Non-pigmented ciliary epithelial cell (primary cell): ENCODE data around the gene DISP2.

ENCODE experiments used
- DNase-seq: peaks from one replicate; pipeline ENCODE4 v3.0.0-alpha.2; 2010; ENCODE audit warnings: low read depth

DISP2 gene

DNA sequence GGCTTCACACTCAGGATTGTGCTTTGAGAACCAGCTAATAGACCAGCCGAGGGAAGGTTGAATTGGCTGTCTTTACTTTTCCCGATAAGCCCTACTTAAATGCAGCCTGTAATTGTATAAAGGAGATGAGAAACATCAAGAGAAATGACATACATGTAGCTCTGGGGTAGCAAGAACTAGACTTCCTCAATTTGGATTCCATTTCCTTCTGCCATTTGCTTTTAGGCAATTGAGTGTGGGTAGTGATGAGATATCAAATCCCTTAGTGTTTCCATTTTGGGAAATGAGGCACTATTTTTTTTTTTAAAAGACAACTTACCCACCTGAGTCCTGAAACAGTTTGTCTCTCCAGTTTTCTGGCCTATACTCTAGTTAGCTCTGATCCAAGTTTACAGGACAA lies 32.3 kb upstream of the DISP2 start:
- no peak for DNase-seq

DNA sequence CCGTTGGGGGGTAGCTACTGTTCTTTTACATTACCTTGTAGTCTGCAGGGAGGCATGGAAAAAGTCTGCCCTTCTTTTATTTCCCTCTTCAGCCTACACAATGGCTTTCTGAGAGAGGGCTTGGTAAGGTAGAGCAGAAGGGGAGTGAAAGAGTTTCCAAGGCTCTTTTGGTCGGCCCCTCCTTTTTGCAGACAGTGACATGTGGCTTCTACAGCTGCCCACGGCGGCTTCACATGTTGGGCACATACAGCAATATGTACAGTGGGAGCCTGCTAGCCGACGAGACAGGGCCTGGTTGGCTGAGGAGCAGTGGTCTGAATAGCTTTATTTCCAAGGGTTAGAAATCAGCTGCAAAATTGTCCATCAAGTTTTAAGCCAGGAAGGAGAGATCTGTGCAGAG lies 30.6 kb upstream of the DISP2 start:
- DNase-seq: no peak

DNA sequence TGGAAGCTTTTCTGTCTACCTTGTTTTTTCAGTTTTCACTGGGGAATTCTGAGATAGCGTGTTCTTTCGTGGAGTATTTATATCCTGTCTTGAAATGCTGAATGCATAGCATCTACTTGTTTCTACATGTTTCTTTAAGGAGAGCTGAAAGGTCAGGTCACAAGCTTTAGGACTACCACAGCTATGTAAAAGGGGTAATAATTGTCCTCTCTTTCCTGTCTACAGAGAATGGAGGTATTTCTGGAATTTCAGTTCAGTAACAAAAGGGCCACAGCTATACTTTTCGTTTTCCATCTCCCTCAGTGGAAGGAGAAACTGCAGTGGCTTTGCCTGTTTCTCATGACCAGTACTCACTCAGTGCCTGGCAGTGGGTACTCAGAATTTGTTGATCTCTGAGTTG lies 29.8 kb upstream of the DISP2 start:
- DNase-seq: no peak

DNA sequence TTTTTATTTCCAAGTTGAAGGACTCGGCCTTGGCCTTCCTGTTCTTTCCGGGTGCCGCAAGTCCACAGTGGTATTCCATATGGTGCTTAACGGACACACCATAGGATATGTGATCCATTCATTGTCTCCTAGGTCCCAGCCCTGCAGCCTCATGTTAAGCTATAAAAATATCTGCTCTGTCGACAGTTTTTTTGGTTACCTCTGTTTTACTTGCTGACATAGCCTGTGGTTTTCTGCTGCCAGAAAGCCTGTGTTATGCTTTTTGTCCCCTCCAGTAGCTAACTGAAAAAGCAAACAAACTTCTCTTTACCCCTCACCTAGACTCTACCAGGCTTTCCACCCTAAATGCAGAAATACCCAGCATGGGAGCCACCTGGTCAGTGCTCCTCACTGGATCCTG lies 29.3 kb upstream of the DISP2 start:
- no peak for DNase-seq

DNA sequence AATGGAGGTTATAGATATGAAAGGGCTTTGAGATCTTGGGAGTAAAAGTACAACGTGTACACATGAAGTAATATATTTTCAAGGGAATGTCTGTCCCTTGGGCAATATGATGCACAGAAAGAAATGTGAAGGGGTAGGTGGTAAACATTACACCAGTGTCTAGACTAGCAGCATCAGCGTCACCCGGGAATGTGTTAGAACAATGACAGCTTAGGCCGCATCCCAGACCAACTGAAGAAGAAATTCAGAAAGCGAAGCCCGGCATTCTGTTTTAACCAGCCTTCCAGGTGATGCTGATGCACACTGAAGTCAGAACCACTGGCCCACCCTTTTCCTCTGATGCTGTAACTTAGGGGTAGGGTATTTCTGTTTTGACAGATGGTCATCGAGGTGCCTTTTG lies 28.2 kb upstream of the DISP2 start:
- DNase-seq: no peak

DNA sequence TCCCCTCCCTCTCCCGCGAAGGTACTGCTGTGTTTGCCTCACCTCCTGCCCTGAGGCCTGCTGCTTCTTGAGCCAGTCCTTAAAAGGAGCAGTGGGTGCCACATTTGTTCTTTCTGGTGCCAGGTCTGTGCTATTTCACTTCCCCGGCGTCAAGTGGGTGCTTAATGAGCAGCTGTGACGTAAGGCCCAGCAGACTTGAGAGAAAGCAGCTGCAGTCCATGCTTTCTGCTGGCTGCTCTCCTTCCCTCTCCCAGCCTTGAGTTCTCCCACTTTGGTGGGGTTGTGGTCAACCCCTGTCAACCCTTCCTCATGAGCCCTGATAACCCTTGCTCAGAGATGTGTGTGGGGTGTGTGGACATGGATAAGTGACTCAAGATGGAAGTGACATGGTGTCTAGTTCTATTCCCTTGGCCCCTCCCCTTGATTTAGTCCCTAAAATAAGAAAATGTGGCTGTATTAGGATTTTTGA lies 27.6 kb upstream of the DISP2 start:
- DNase-seq: no peak

DNA sequence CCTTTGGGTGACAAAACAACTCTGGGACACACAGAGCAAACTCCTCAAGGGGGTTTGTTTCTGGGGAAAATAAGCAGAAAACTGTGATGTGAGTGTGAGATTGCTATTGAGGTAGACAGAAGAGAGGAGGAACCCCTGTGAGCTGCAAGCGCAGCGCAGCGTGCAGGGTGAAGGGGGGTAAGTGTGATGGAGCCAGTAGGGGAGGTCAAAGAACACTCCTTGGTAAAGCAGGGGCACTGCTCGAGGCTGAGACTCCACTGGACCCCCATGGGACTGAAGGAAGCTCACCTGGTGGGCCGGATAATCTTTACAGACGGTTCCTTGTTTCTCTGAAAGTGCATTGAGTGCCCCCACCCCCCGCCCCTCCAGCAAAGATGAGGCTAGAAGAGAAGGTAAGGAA lies 27.0 kb upstream of the DISP2 start:
- DNase-seq: no peak

DNA sequence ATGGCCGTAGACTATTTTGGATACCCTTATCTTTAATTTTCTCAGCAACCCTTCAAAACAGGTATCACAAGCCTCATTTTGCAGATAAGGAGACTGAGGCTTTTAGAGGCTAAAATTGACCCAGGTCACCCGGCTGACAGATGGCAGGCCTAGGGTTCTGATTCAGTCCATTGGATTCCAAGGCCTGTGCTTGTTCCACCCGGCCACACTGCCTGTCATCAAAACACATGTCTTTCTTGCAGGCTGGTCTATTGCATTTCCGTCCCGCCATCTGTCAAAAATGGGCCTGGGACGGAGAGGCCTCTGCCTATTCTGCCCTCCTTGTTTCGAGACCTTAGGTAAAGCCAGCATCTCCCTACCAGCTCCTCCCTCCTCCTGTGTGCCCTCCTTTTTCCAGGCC lies 26.4 kb upstream of the DISP2 start:
- no peak for DNase-seq

DNA sequence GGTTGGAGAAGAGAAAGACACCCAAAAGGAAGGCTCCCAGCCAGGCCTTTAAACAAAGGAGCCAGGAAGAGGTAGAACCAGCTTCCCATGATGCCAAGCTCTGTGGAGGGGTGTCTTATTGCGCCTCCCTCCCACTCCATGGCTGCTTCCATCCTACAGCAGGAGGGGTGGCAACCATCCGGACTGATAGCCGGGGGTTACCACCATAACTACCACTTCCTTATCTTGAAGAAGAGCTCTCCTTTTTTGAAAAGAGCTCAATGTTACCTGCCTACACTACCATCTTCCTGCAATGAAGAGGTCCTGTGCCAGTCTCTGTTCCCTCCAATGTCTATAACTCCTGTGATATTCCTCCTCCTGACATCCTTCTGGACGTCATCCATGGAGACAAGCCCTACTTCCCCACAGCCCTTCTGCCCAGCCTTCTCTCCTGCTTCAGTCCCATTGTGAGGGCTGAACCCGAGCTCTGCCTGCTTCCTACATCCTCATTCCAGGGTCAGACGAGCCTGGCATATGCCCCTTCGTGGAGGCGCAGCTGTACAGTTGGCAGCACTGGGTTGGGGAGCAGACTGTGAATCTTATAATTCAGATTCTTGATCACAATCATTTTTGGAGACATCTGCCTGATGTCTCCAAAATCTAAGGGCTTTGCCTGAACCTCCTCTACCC lies 25.8 kb upstream of the DISP2 start:
- no peak for DNase-seq

DNA sequence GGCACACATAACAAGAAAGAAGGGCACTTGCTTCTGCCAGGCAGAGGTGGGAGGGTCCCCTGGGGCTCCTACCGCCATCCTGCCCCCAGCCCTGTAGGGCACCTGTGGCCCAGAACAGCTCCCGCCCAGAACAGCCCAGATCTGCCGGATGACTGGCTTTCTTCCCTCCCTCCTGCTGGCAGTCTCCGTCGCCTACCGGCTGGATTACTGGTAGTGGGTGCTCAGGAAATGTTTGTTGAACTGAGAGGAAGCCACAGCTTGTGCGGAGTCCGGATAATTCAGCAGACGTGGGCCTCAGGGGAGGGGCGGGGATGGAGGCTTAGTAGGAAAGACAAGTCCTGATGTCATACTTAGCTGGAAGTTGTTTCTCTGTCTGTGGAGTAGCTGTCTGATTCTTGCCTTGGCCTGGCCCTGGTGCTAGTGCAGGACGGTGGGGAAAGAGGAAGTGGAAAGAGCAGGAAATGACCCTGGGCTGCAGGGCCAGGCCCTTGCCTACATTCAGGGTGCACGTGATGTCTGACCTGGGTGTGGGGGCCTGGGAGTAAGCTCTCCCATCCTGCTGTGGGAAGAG lies 24.0 kb upstream of the DISP2 start:
- peak; percentile 55 for DNase-seq

DNA sequence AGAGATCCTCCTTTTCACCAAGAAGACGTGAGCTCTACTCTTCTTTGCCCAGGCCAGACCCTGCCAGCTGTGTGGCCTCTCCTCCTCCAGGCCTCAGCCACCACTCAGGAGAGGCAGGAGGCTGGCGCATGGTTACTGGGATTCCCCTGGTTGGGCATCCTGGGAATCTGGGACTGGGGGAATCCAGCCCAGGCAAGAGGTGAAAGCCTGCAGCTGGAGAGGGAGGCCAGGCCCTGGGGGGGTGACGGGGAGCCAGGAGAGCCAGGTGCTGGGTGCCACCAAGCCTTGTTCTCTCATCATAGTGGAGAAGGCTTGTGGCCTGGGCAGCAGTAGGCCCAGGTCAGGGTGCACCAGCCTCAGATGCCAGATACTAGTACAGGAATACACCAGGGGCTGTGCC lies 23.5 kb upstream of the DISP2 start:
- DNase-seq: no peak

DNA sequence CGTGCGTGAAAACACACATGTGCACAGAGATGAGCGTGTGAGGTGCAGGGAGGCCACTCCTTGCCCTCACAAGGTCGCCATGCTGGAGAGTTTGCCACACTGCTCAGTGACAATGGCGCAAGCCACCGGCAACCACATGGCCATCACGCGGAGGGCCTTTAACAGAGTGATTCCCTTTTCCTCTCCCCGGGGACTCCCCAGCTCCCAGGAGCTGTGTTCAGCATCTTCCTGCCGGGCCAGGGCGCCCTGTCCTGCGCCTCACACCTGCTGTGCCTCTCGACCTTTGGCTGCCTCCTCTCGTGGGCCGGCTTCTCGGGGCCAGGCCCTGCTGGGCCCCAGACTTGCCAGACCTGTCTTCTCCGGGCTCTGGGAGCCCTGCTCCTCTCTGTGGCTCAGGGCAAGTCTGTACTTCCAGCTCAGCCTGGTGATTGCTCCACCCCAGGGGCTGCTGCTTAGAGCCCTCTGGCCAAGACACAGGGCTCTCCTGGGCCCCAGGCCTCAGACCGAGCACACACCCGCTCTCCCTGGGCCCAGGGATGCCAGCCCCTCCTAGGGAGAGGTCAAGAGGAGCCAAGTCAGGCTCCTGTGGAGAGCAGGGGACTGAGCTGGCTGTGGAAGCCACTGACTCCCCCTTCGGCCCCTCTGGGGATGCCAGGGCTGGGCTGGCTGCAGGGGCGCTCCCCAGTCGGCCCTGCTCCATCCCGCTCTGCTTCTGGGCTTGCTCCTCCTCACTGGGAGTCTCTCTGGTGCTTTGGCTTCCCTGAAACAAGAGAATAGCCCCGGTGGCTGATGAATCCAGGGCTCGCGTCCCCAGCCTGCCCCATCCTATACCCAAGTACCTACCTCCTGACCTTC lies 22.9 kb upstream of the DISP2 start:
- DNase-seq: no peak

DNA sequence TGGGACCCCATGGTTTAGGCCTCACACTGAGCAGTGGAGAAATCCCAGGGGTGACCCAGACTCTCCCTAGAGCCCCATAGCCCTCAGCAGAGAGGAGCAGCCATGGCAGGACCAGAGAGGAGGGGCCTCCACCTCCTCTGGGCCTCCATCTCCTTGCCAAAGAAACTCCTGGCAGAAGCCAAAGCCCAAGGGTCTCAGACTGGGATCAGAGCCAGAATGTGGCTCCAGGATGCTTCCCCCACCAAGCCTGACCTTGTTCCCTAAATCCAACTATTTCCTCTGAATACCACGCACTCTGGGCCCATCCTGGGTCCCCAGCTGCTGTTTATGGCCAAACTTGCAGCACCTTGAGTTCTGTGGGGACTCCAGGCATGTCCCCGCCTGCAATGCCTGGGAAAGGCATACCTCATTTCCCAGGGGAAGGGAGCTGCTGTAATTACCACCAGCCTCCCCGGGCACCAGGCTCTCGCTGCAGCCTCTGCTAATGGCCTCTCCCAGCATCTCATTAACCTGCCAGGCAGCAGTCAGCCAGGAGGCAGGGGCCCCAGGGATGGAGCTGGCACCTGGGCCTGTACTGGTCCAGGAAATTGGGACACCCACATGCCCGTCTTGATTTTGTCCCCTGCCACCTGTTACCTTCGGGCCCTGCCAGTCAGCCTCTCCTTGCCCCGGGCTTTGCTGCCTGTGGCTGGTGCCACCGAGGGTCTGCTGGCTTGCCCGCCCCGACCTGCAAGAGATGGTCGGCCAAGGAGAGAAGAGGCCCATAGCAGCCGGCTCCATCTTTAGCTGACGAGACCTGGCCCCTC lies 21.9 kb upstream of the DISP2 start:
- DNase-seq: no peak

DNA sequence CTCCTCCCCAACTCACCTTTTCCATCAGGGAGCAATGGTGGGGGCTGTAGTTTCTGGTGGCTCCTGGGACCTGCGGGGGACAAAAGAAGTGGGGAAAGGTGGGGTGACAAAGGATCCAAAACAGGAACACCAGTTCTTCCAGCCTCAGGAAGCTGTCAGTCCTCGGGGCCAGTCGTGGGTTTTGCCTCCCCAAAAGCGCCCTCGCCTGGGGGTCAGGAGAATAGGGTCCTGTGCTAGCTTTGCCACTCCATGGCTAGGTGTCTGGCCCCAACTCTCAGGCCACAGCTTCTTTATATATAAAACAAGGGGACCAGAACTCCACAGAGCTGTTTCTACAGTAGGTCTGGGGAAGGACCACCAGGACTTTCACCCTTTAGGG lies 21.3 kb upstream of the DISP2 start:
- DNase-seq: no peak

DNA sequence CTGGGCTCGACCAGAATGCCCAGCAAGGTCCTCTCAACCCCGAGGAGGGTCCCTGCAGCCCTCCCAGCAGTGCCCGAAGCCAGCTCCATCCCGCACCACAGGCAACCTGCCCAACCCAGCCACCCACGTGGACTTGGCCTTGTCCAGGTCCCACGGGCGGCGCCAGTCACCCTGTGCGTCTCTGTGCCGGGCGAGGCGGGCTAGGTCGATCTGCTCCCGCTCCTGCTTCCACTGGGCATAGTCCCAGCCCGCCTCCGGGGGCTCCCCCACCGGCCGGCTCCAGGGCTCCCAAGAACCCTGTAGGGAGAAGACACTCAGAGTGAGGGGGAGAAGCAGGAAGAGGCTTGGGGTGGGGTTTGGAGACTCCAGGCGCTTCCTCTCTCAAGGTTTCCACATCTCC lies 20.4 kb upstream of the DISP2 start:
- DNase-seq: no peak

DNA sequence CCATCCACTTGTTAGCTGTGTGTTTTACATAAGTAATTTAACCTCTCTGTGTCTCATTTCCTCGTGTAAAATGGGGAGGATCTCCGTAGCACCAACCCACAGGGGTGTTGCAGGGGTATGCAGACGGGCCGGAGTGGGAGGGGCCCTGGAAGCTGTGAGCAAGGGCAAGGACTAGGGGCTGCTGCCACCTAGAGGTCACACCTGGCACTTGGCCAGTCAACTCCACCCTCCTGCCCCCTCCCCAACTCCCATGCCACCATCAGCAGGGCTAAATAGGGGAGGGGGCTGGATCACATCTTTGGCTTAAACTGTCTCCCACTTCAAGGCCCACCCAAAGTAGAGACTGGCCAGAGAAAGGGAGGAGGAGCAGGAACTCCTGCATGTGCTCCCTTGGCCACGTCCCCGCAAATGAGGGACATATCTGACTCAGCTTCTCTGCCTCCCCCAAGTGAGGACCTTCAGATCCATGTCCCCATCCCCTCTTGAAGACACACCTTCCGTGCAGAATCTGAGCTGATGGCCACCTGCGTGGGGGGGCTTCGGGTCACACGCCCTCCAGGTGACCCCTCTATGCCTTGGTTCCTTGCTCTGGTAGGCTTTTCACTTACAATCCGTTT lies 19.9 kb upstream of the DISP2 start:
- no peak for DNase-seq

DNA sequence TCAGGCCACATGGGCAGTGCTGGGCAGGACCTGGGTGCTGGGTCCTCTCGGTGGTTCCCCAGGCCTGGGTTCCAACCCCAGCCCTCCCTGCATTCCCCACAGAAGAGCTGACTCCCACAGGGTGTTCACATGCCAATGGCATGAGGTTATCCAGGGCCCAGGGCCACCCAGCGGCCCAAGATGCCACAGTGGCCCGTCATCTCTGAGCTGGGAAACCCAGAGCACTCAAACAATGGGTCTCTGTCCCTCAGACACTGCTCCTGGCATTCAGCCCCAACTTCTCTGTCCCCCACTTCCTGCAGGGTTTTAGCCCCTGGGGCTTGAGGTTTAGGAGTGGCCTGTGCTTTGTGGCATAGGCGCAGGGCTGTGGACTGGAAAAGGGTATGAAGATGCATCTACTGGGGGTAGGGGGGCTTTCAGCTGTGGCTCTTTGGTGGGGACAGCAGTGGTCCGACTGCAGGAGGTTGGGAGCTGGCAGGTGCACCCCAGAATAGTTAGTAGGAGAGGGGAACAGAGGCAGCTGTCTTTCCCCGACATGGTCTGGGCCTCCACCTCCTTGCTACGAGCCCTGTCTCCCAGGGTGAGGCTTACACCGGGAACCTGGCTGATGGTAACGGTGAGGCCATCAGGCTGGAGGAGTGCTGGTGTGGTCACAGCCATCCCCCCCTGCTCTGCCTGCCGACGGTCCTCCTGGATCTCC lies 18.9 kb upstream of the DISP2 start:
- peak; percentile 68 for DNase-seq

DNA sequence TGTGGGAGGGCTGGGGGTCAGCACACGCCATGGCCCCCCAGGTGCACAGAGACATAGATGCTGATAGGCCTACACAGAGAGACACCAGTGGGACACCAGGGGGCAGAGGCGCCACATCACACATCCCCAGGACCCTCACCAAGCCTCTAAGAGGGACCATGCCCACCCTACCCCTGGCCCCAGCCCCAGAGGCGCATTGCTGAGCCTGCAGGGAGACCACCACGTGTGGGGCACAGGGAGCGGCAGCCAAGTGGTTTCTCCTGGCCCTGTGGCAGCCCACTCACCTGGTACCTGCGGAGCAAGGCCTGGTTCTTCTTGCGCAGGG lies 18.4 kb upstream of the DISP2 start:
- DNase-seq: no peak

DNA sequence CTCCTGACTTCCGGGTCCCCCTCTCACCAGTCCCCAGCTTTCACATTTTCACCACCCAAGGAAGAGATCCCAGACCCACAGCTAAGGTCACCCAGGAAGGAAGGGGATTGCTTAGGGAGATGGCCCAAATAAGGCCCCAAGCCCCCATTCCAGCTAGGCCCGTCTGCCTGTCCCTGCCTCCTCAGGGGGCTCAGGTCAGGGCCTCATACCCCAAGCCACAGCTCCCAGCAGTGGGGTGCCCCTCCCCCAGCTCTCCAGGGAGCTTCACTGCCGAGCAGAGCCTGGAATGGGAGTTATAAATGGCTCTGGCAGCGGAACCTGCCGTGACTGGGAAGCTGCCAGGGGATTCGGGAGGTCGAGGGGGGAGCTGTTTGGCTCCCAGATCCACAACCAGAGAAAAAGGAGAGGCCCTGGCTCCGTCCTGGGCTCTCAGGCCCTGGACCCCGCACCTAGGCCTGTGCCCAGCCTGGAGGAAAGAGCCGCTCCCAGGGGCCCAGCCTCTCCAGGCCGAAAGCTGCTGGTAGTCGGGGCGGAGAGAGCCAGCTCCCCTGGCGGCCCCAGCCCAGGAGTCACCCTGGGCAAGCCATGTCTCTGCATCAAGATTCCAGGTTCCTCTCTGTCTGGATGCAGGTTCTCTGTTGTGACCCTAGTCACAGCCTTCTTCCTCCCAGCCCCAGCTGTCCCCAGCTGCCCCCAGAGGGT lies 17.8 kb upstream of the DISP2 start:
- DNase-seq: no peak

DNA sequence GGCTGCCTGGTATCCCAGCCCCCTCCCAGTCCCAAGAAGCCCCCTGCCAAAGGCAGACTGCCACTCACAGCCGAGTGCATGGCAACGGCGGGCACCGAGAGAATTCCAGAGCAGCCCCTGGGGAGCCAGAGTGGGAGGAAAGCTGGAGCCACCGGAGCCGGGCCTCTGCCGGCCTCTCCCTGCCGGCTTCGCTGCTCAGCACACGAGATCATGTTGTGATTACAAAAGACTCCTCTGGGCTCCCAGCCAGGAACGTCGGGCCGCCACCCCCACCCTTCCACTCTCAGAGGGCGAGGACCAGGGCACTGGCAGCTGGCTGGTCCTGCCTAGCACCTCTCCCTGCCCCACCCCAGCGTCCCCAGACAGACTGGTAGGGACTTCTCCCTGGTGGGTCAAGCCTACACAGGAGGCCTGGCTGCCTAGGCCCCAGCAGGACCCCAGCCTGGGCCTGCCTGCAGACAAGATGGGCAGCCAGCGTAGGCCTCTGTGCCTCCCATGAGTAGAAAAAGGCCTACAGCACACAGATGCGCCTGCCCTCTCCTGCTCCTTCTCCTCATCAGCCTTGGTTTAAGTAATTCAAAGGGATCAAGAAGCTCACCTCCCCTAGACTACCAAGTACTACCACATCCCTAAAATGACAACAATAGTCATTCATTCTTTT lies 17.1 kb upstream of the DISP2 start, which contains the start of gene CCDC9B:
TSS of gene CCDC9B (minus strand) at position 200 of the 661 bp plus-strand sequence. CDS start at position 80, 120 bp downstream.
- no peak for DNase-seq
